ENCODE measurements around the gene DGUOK.

GRCh38 chr2:73885406-73885805, 41.3 kb upstream of the DGUOK start:
- TF ChIP-seq POLR2AphosphoS5 (IDR thresholded peaks at IDR 0.05), result no peak
- no peak for TF ChIP-seq CTCF (IDR thresholded peaks at IDR 0.05; ENCODE audit: poor library complexity, severe bottlenecking)
- no peak for TF ChIP-seq SMC3 (conservative IDR thresholded peaks at IDR 0.05; ENCODE audit: poor library complexity)
- no peak for TF ChIP-seq RAD21 (conservative IDR thresholded peaks at IDR 0.05)
- no peak for TF ChIP-seq EZH2 (IDR thresholded peaks at IDR 0.05; ENCODE audit: borderline replicate concordance, insufficient read depth, low read length, poor library complexity, severe bottlenecking)
- no peak for TF ChIP-seq EP300 (conservative IDR thresholded peaks at IDR 0.05; ENCODE audit: poor library complexity, severe bottlenecking)
- no peak for TF ChIP-seq REST (IDR thresholded peaks at IDR 0.05; ENCODE audit: borderline replicate concordance)
- no peak for TF ChIP-seq TAF1 (IDR thresholded peaks at IDR 0.05; ENCODE audit: low read depth)
- no peak for TF ChIP-seq MXI1 (conservative IDR thresholded peaks at IDR 0.05; ENCODE audit: poor library complexity, severe bottlenecking)

Measured in neural cell (in vitro differentiated cells).